Renal cortex interstitium (tissue), 15 donors: Measurements from ENCODE around the gene MTCL1. TPM values are rescaled to one million over a fixed set of nuclear protein-coding genes. Genes with fewer than 3 reads are reported as not detected.

Experiments used
- DNase-seq, 11 donors: peaks; one replicate each; pipeline ENCODE4 v3.0.0-alpha.2; 2013; ENCODE audit warnings: low read depth in 9 of 11, low spot score in 4 of 11; ENCODE audit errors: extremely low read depth in 1 of 11
- long read RNA-seq, 16 experiments: transcript quantifications; one replicate each; lab custom pipeline, GENCODE V29; 2026
- polyA plus RNA-seq, 3 donors: library from polyadenylated mRNA; unstranded; fragments of 120-200 nt; gene quantifications; one replicate each; pipeline ENCODE4 v1.2.1, GENCODE V29; 2013; ENCODE audit not compliant: insufficient read length in 3 of 3

The MTCL1 gene
- 10 to 100 TPM; 18.5 to 58.2 (median 31.4) TPM for polyA plus RNA-seq
- long read RNA-seq, donor 1, partial matches to known transcripts, result 0 of 2 reads
- long read RNA-seq, donor 1, other reads (novel, unspliced or antisense), result 0 of 2 reads
- long read RNA-seq, donor 2, result 0 reads
- long read RNA-seq, donor 3, partial matches to known transcripts, result 0 of 1 reads
- long read RNA-seq, donor 3, other reads (novel, unspliced or antisense), result 0 of 1 reads
- long read RNA-seq, donor 4, transcript MTCL1-216 (1 exons, 2,856 nt), result major isoform, 5 of 5 reads
- long read RNA-seq, donor 4, partial matches to known transcripts, result 0 of 5 reads
- long read RNA-seq, donor 4, other reads (novel, unspliced or antisense), result 0 of 5 reads
- long read RNA-seq, donor 5, result 0 reads
- long read RNA-seq, donor 6, partial matches to known transcripts, result 0 of 1 reads
- long read RNA-seq, donor 6, other reads (novel, unspliced or antisense), result 0 of 1 reads
- long read RNA-seq, donor 7, partial matches to known transcripts, result 0 of 4 reads
- long read RNA-seq, donor 7, other reads (novel, unspliced or antisense), result 0 of 4 reads
- long read RNA-seq, donor 8, result 0 reads
- long read RNA-seq, donor 9, partial matches to known transcripts, result 0 of 2 reads
- long read RNA-seq, donor 9, other reads (novel, unspliced or antisense), result 0 of 2 reads
- long read RNA-seq, donor 10, partial matches to known transcripts, result 0 of 4 reads
- long read RNA-seq, donor 10, other reads (novel, unspliced or antisense), result 0 of 4 reads
- long read RNA-seq, donor 11, result 0 reads
- long read RNA-seq, donor 12, partial matches to known transcripts, result 0 of 1 reads
- long read RNA-seq, donor 12, other reads (novel, unspliced or antisense), result 0 of 1 reads
- long read RNA-seq, donor 13, result 0 reads
- long read RNA-seq, donor 14, partial matches to known transcripts, result 0 of 1 reads
- long read RNA-seq, donor 14, other reads (novel, unspliced or antisense), result 0 of 1 reads
- long read RNA-seq, donor 15, partial matches to known transcripts, result 0 of 4 reads
- long read RNA-seq, donor 15, other reads (novel, unspliced or antisense), result 0 of 4 reads
- long read RNA-seq, donor 16, transcript MTCL1-216 (1 exons, 2,856 nt), result major isoform, 17 of 17 reads
- long read RNA-seq, donor 16, partial matches to known transcripts, result 0 of 17 reads
- long read RNA-seq, donor 16, other reads (novel, unspliced or antisense), result 0 of 17 reads

GRCh38 chr18:8705238-8705960 lies at the start of gene MTCL1:
Gene MTCL1 (plus strand): TSS chr18:8705556. CDS start chr18:8705661, 105 bp downstream.
- DNase-seq, result peak in 1 of 11 donors; percentile 24

GRCh38 chr18:8656232-8656631 lies 49.1 kb upstream of the MTCL1 start:
- no peak for DNase-seq

- DNase-seq, result no peak
Measured at GRCh38 chr18:8657050-8657820, 48.1 kb upstream of the MTCL1 start.

- DNase-seq, result peak in 1 of 11 donors; percentile 20
Measured at GRCh38 chr18:8657873-8658470, 47.4 kb upstream of the MTCL1 start.

- DNase-seq, result no peak
Measured at GRCh38 chr18:8658858-8659485, 46.4 kb upstream of the MTCL1 start.

GRCh38 chr18:8659609-8660242 lies 45.6 kb upstream of the MTCL1 start:
- no peak for DNase-seq

- no peak for DNase-seq
Measured at GRCh38 chr18:8660316-8660715, 45.0 kb upstream of the MTCL1 start.

- DNase-seq, result peak in 10 of 11 donors; percentile 27 to 78 (median 49)
Measured at GRCh38 chr18:8661754-8662559, 43.4 kb upstream of the MTCL1 start.

GRCh38 chr18:8662560-8663255 lies 42.6 kb upstream of the MTCL1 start:
- DNase-seq, result no peak

- no peak for DNase-seq
Measured at GRCh38 chr18:8667846-8668245, 37.5 kb upstream of the MTCL1 start.

GRCh38 chr18:8668381-8668780 lies 37.0 kb upstream of the MTCL1 start:
- no peak for DNase-seq

- DNase-seq, result no peak
Measured at GRCh38 chr18:8669571-8669970, 35.8 kb upstream of the MTCL1 start.

- DNase-seq, result no peak
Measured at GRCh38 chr18:8673256-8674209, 31.8 kb upstream of the MTCL1 start.

- DNase-seq, result no peak
Measured at GRCh38 chr18:8675057-8675456, 30.3 kb upstream of the MTCL1 start.
